IPS-20b (cell line): ENCODE results near the gene ARHGAP21.

Experiments
- H3K27ac ChIP-seq: one replicate; pipeline ENCODE4 v1.5.1; 2013; ENCODE audit warnings: low read length
- H3K27me3 ChIP-seq: 2 replicates; pipeline ENCODE4 v1.6.1; 2013; ENCODE audit warnings: mild to moderate bottlenecking, low read length, inconsistent platforms; ENCODE audit not compliant: insufficient read depth
- H3K36me3 ChIP-seq: 2 replicates; pipeline ENCODE4 v1.6.1; 2013; ENCODE audit warnings: low read depth, mild to moderate bottlenecking, inconsistent platforms, low read length, moderate library complexity; ENCODE audit not compliant: insufficient read depth
- H3K4me1 ChIP-seq: 2 replicates; pipeline ENCODE4 v1.6.1; 2013; ENCODE audit warnings: mild to moderate bottlenecking, control low read depth, inconsistent platforms, low read length, moderate library complexity; ENCODE audit not compliant: insufficient read depth
- H3K4me3 ChIP-seq: 2 replicates; pipeline ENCODE4 v1.5.1; 2013; ENCODE audit warnings: mild to moderate bottlenecking, low read length, inconsistent platforms
- H3K9ac ChIP-seq: 2 replicates; pipeline ENCODE4 v1.6.1; 2013; ENCODE audit warnings: low read depth, mild to moderate bottlenecking, inconsistent platforms, low read length, moderate library complexity
- H3K9me3 ChIP-seq: 2 replicates; pipeline ENCODE4 v1.6.1; 2013; ENCODE audit warnings: mild to moderate bottlenecking, low read depth, low read length, inconsistent platforms; ENCODE audit not compliant: insufficient read depth

The ARHGAP21 gene

DNA sequence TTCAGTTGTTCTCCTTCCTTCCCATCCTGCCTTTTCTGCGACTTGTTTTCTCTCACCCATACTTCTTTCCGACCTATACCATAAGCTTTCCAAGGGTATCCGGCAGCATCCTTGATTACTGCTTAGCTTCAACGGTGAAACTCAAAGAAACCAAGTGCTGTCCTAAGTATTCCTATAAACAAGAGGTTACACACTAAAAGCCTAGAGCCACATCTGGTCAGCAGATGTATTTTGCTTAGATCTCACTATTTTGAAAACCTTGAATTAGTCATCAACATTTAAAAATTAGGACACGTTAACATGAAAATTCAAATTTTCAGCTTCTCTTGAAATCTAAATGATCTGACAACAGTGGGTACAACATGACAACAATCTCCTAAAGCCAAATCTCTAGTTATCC, 20.0 kb downstream of the ARHGAP21 start:
- Histone ChIP-seq H3K9me3 (no peaks in the 10 kb centered on the region), H3K36me3 (no peaks in the 10 kb centered on the region), H3K4me1 (no peaks in the 10 kb centered on the region), H3K27ac (no peak overlapping the region), H3K4me3 (no peak overlapping the region), H3K27me3 (no peaks in the 10 kb centered on the region), H3K9ac (no peak overlapping the region)

DNA sequence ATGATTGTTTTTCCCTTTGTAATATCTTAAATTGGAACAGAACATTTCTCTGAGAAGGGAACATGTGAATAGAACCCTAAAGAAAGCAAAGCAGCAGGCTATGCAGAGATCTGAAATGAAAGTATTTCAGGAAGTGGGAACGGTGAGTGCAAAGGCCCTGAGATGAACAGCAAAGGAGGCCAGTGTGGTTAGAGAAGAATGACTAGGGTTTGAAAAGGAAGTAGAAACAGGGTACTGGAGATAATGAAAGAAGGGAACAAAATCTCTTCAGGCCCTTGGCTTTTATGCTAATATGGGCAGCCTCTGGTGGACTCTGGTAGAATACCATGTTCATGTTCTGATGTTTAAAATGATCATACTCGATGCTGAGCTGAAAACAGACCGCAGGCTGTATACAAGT, 22.2 kb downstream of the ARHGAP21 start:
- no peak overlapping the region for H3K27ac ChIP-seq
- no peaks in the 10 kb centered on the region for H3K9me3 ChIP-seq
- no peak overlapping the region for H3K4me3 ChIP-seq
- H3K27me3 ChIP-seq: no peaks in the 10 kb centered on the region
- H3K9ac ChIP-seq: no peak overlapping the region
- no peaks in the 10 kb centered on the region for H3K4me1 ChIP-seq
- H3K36me3 ChIP-seq: no peaks in the 10 kb centered on the region

DNA sequence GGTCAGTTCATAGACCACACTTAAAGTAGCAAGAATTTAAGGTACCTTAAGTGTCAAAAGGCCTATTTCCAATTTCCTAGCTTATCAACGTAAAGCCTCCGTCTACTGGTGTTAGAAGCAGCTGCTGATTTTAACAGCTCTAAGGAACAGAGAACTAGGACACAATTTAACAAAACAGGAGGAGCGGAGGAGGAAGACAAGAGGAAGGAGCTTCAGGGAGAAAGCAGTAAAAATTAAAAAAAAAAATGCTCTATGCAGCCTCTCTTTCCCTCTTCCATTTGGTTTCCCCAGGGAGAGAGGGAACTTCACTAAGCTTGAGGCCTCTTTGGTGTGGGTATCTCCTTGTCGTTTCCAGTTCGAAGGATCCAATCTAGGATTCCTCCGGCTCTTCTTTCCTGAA, 22.7 kb downstream of the ARHGAP21 start:
- no peak overlapping the region for H3K9ac ChIP-seq
- H3K4me3 ChIP-seq: no peak overlapping the region
- H3K27ac ChIP-seq: no peak overlapping the region
- no peaks in the 10 kb centered on the region for H3K9me3 ChIP-seq
- no peaks in the 10 kb centered on the region for H3K4me1 ChIP-seq
- no peaks in the 10 kb centered on the region for H3K27me3 ChIP-seq
- no peaks in the 10 kb centered on the region for H3K36me3 ChIP-seq

DNA sequence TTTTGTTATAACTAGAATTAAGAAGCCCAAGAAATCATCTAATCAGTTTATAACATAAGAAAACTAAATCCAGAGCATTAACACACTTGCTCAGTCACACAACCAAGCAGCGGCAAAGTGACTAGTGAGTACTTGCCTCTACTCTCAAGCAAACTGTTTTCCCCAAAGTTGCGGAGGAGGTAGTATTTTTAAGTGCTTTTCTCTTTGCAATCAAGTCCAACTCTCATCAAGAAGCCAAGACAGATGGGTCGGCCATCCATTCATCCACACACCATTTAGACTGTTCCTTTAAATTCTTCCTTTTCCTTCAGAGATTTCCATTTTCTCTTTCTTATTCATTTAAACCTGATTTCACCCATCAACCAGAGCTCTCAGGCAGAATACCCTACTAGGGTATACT, 25.4 kb downstream of the ARHGAP21 start:
- Histone ChIP-seq H3K9ac (no peak overlapping the region), H3K36me3 (no peaks in the 10 kb centered on the region), H3K27me3 (no peaks in the 10 kb centered on the region), H3K4me3 (no peak overlapping the region), H3K27ac (no peak overlapping the region), H3K4me1 (no peaks in the 10 kb centered on the region), H3K9me3 (no peaks in the 10 kb centered on the region)

DNA sequence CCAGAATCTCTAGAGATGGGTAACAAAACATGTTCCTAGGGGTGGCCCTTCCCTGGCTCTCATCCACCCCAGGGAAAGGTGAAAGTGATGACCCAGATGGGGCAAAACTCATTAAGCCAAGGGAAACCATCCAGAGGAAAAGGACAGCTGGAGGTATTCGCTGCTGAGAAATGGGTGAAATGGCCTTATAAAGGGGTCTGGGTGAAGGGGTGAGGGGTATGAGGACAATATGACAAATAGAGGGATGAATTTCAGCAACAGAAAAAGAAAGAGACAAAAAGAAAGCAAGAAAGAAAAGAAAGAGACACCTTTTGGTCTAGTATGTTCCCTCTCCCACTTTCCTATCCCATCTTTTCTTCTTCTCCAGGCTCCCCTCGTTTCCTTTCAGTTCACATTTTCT, 26.6 kb downstream of the ARHGAP21 start:
- Histone ChIP-seq H3K9ac (no peak overlapping the region), H3K27me3 (no peaks in the 10 kb centered on the region), H3K27ac (no peak overlapping the region), H3K4me3 (no peak overlapping the region), H3K9me3 (no peaks in the 10 kb centered on the region), H3K4me1 (no peaks in the 10 kb centered on the region), H3K36me3 (no peaks in the 10 kb centered on the region)

DNA sequence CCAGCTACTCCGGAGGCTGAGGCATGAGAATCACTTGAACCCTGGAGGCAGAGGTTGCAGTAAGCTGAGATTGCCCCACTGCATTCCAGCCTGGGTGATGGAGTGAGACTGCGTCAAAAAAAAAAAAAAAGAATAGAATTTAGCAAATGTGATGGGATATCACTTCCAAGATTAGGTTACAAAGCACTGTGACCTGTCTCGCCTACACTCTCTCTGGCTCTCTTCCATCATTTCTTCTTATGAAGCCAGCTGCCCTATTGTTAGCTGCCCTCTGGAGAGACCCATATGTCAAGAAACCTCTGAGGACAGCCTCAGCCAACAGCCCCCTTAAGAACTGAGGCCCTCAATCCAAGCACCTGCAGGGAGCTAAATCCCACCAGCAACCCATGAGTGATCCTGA, 28.2 kb downstream of the ARHGAP21 start:
- Histone ChIP-seq H3K4me3 (no peak overlapping the region), H3K27me3 (no peaks in the 10 kb centered on the region)

DNA sequence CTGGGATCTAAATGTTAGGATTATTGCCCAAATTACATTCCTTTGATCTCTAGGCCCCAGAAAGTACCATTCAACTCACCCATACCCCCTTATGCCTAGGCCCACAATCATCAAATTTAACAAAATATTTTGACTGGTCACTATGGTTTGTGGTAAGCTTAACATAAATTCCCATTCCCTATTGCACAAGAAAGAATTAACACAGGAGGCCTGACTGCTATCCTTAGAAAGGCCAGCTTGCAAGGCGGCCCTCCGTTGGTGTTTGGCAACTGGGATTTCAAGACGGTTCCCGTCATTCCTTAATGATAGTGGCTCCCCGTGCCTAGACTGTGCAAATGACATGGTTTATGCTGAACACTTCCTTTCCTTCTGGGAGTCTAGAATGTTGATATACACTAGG, 29.6 kb downstream of the ARHGAP21 start:
- Histone ChIP-seq H3K36me3 (no peaks in the 10 kb centered on the region), H3K4me1 (no peaks in the 10 kb centered on the region), H3K27me3 (no peaks in the 10 kb centered on the region), H3K27ac (no peak overlapping the region), H3K4me3 (no peak overlapping the region), H3K9me3 (no peaks in the 10 kb centered on the region), H3K9ac (no peak overlapping the region)

More for the DNA sequence above, 28.2 kb downstream of the ARHGAP21 start:
- Histone ChIP-seq H3K9ac (no peak overlapping the region), H3K36me3 (no peaks in the 10 kb centered on the region), H3K27ac (no peak overlapping the region), H3K9me3 (no peaks in the 10 kb centered on the region), H3K4me1 (no peaks in the 10 kb centered on the region)

DNA sequence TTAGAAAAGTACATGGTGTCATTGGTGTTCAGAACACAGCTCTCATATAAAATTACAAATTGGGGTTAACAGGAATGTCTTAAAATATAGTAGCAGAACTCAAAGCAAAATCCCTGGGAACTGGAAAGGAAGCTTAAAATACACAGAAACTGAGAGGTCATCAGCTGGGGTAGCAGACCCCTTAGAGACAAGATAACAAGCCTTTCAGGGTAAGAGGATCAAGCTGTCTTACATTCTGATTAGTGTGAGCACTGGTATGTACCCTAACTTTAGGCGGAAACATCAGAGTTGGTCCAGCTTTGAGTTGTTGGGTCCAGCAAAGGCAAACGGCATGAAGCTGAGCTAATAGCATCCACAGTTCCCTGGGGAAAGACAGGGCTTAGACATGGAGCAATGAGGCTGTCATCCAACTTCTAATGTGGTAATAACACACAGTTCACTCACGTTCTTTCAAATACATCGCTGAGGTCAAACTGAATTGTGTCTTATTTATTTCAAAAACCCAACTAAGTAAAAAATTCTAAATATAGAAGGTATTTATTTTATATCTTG, 32.6 kb downstream of the ARHGAP21 start:
- Histone ChIP-seq H3K27ac (no peak overlapping the region), H3K4me1 (no peaks in the 10 kb centered on the region), H3K4me3 (no peak overlapping the region), H3K36me3 (no peaks in the 10 kb centered on the region), H3K9me3 (no peaks in the 10 kb centered on the region), H3K27me3 (no peaks in the 10 kb centered on the region), H3K9ac (no peak overlapping the region)

DNA sequence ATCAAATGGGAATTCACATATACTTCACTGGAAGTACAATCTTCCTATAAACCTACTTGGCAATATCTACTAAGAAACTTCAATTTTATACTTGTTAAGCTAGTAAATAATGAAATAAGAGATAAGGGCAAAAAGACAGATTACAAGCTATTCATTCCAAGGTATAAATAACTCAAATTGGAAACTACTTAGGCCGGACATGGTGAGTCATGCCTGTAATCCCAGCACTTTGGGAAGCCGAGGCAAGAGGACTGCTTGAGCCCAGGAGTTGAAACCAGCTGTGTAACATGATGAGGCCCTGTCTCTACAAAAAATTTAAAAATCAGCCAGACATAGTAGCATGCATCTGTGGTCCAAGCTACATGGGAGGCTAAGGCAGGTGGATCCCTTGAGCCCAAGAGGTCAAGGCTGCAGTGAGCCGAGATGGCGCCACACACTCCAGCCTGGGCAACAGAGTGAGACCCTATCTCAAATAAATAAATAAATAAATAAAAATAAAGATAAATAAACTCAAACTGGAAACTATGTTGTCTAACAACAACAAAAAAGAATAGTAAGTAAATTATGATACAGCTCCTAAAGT, 37.6 kb downstream of the ARHGAP21 start:
- no peak overlapping the region for H3K9ac ChIP-seq
- H3K27ac ChIP-seq: no peak overlapping the region
- H3K4me3 ChIP-seq: no peak overlapping the region
- no peaks in the 10 kb centered on the region for H3K27me3 ChIP-seq
- no peaks in the 10 kb centered on the region for H3K9me3 ChIP-seq
- no peaks in the 10 kb centered on the region for H3K4me1 ChIP-seq
- no peaks in the 10 kb centered on the region for H3K36me3 ChIP-seq

DNA sequence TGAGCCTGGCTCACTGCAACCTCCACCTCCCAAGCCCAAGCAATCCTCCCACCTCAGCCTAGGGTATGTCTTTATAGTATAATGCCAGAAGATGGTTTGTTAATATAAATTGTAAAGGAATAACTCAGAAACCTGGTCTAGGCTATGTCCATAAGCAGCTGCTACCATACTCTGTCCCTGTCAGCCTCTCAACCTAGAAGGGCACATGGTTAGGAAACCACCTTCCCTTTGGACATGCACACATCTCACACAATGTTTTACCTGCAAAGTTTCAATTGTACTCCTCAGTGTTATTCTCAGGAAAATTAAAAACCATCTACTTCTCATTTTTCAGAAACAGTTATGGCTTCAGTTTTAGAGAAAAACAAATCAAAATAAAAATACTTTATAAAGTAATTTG, 40.1 kb downstream of the ARHGAP21 start:
- 0 out of 2 replicates have a peak, but pooled peaks cover 3% of the 10 kb centered on the region for H3K36me3 ChIP-seq
- peaks cover 4% of the 10 kb centered on the region; the same call in 1 of the 2 replicates for H3K9me3 ChIP-seq
- H3K27me3 ChIP-seq: no peaks in the 10 kb centered on the region
- no peaks in the 10 kb centered on the region for H3K4me1 ChIP-seq
- no peak overlapping the region for H3K27ac ChIP-seq
- no peak overlapping the region for H3K9ac ChIP-seq
- H3K4me3 ChIP-seq: no peak overlapping the region

DNA sequence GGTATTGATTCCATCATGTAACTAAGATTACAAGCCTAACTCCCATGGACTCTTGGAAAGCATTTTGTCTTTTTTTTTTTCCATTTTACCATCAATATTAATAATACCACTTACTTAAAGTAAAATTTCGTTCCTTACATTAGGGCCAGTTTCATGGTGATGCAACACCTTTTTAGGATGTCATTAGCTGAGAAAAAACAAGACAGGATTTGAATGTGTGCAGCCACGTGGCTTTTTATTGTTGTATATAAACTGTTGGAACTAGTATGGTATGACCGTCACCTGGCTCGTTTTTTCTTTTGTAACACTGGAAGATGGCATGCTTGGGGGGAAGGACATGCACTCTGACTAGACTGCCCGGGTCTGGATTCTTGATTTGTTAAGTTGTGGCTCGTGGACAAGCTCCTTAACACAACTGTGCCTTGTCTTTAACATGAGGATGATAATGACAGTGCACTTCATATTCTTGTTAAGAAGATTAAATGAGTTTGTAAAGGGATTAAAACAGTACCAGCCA, 42.1 kb downstream of the ARHGAP21 start:
- no peaks in the 10 kb centered on the region for H3K27me3 ChIP-seq
- peaks cover 6% of the 10 kb centered on the region; the same call in 1 of the 2 replicates for H3K9me3 ChIP-seq
- 0 out of 2 replicates have a peak, but pooled peaks cover 3% of the 10 kb centered on the region for H3K36me3 ChIP-seq
- H3K4me3 ChIP-seq: no peak overlapping the region
- no peaks in the 10 kb centered on the region for H3K4me1 ChIP-seq
- H3K27ac ChIP-seq: no peak overlapping the region
- no peak overlapping the region for H3K9ac ChIP-seq
